A673 (cell line): Measurements from ENCODE around the gene BBS1. TPM values are rescaled to one million over a fixed set of nuclear protein-coding genes. Genes with fewer than 3 reads are reported as not detected.
"Not testable (repeated sequence)": the region's sequence is repeated elsewhere in the genome, so short reads cannot be mapped to it uniquely, and the experiment has no call there.

Experiments used
- BruUV-seq: library from RNA; stranded (reverse); fragments of 400-500 nt; replicated peaks from 2 replicates; lab custom pipeline; 2021; lab: Mats Ljungman, UMichigan
- CTCF ChIA-PET: fragments of 300-600 bp; sonication (Branson Sonifier 250); formaldehyde crosslinking; loops from one replicate; lab custom pipeline; 2022; ENCODE audit warnings: antibody characterized with exemption; lab: Charles Lee
- POLR2A ChIA-PET: fragments of 300-600 bp; sonication (Branson Sonifier 250); formaldehyde crosslinking; loops from one replicate; lab custom pipeline; 2022; ENCODE audit warnings: antibody characterized with exemption; ENCODE audit not compliant: low non-redundant PET; lab: Charles Lee
- DNase-seq: peaks from one replicate; pipeline ENCODE4 v3.0.0-alpha.2; 2015; ENCODE audit warnings: low spot score
- H3K27ac ChIP-seq: fragments of 200-600 bp; sonication (generic); 2 replicates; pipeline ENCODE4 v1.5.1; 2016; ENCODE audit warnings: mixed run types, low read depth, mild to moderate bottlenecking, mixed read lengths, antibody characterized with exemption, low read length; ENCODE audit not compliant: poor library complexity, severe bottlenecking
- H3K27me3 ChIP-seq: fragments of 200-600 bp; sonication (generic); replicated peaks from 2 replicates; pipeline ENCODE4 v1.6.1; 2017; ENCODE audit warnings: mixed run types, low read depth, mild to moderate bottlenecking, mixed read lengths, antibody characterized with exemption, low read length; ENCODE audit not compliant: insufficient read depth, poor library complexity
- H3K36me3 ChIP-seq: fragments of 200-600 bp; sonication (generic); 2 replicates; pipeline ENCODE4 v1.6.1; 2016; ENCODE audit warnings: mixed run types, mild to moderate bottlenecking, mixed read lengths, antibody characterized with exemption, low read length; ENCODE audit not compliant: insufficient read depth, poor library complexity, severe bottlenecking
- H3K4me1 ChIP-seq: fragments of 200-600 bp; sonication (generic); 2 replicates; pipeline ENCODE4 v1.6.1; 2017; ENCODE audit warnings: mixed run types, mild to moderate bottlenecking, mixed read lengths, antibody characterized with exemption, low read length; ENCODE audit not compliant: insufficient read depth, poor library complexity, severe bottlenecking
- H3K4me3 ChIP-seq: fragments of 200-600 bp; sonication (generic); 2 replicates; pipeline ENCODE4 v1.5.1; 2016; ENCODE audit warnings: low read depth, mixed run types, mild to moderate bottlenecking, mixed read lengths, low read length; ENCODE audit not compliant: poor library complexity, severe bottlenecking
- H3K9me3 ChIP-seq: fragments of 200-600 bp; sonication (generic); 2 replicates; pipeline ENCODE4 v1.6.1; 2016; ENCODE audit warnings: mixed run types, low read depth, mild to moderate bottlenecking, mixed read lengths, antibody characterized with exemption, low read length; ENCODE audit not compliant: poor library complexity, severe bottlenecking
- CTCF ChIP-seq: fragments of 300-800, 200-600 bp; sonication (generic); conservative IDR thresholded peaks from 2 replicates; pipeline ENCODE4 v1.5.1; 2017; ENCODE audit warnings: low read depth, mild to moderate bottlenecking, antibody characterized with exemption, low read length, moderate library complexity, mixed read lengths
- EZH2 ChIP-seq: fragments of 200-600 bp; sonication (generic); IDR thresholded peaks from 2 replicates; pipeline ENCODE4 v1.6.1; 2017; ENCODE audit warnings: borderline replicate concordance, low read depth, mild to moderate bottlenecking, mixed read lengths, antibody characterized with exemption, low read length; ENCODE audit not compliant: poor library complexity, severe bottlenecking
- intact Hi-C: fragments of 100-400 bp; cut with micrococcal nuclease; formaldehyde crosslinking; loops from one replicate; pipeline ENCODE4 v1.10.0; 2022; ENCODE audit not compliant: unreplicated experiment
- total RNA-seq: library from RNA; stranded (reverse); gene quantifications from 2 replicates; pipeline ENCODE4 v1.2.3, GENCODE V29; 2021

The BBS1 gene
- total RNA-seq, 1 experiment from 2014 or later = 40.5 TPM

GRCh38 chr11:66579017-66579606 is 68.7 kb downstream of the BBS1 start:
- no peaks in the 10 kb centered on the region for H3K4me1 ChIP-seq
- H3K27me3 ChIP-seq = no peaks in the 10 kb centered on the region
- intact Hi-C loops = loop anchor here (1.0 kb wide), 1 partner anchor 99 kb away; no protein-coding TSS in a partner anchor
- POLR2A ChIA-PET = no interaction called here
- peak; percentile 84 for DNase-seq
- H3K36me3 ChIP-seq = no peaks in the 10 kb centered on the region
- TF ChIP-seq CTCF (peak; percentile 93), EZH2 (no peak)
- no TSS peak for BruUV-seq
- H3K9me3 ChIP-seq = no peaks in the 10 kb centered on the region
- H3K27ac ChIP-seq = no peak overlapping the region
- no peak overlapping the region for H3K4me3 ChIP-seq
- CTCF ChIA-PET = interaction anchor here (2.5 kb wide), 1 partner anchor 99 kb away, joined by 9 read pairs; no protein-coding TSS in a partner anchor

DNA sequence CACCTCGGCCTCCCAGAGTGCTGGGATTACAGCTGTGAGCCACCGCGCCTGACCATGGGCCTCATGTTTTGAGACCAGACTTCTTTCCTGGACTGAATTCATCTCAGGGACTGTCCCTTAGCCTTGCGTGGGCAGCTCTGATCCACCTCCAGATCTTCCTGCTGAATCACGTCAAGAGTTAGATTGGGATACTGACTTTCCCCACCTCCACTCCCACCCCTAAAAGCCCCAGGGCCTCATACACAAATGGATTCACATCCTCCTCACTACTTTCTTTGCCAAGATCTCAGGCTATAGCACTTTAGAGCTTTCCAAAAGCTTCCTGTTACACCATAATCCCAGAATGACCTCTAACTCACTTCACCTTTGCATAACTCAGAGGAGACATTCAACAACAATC is 70.4 kb downstream of the BBS1 start:
- Histone ChIP-seq H3K9me3 (no peaks in the 10 kb centered on the region), H3K4me3 (no peak overlapping the region), H3K36me3 (no peaks in the 10 kb centered on the region), H3K4me1 (no peaks in the 10 kb centered on the region), H3K27ac (no peak overlapping the region), H3K27me3 (no peaks in the 10 kb centered on the region)
- TF ChIP-seq EZH2 = no peak
- no peak for TF ChIP-seq CTCF
- no peak for DNase-seq
- CTCF ChIA-PET = interaction anchor here (0.5 to 2.5 kb wide), 3 partner anchors 8 to 253 kb away, joined by 3 to 9 read pairs (median 3); no protein-coding TSS in a partner anchor
- no TSS peak for BruUV-seq
- intact Hi-C loops = no loop called here
- POLR2A ChIA-PET = no interaction called here

DNA sequence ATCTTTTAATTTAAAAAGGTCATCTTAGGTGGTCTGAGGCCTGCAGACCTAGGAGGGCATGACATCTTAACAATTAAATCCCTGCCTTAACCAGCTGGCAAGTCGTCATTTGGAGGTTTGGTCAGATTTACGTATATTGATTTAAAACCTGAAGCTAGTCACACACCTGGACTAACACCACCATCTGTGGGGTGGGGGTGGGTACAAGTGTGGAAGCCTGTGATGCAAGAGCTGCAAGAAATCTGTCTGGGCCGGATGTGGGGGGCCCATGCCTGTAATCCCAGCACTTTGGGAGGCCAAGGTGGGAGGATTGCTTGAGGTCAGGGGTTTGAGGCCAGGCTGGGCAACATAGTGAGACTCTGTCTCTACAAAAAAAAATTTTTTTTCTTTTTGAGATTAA is 70.8 kb downstream of the BBS1 start:
- Histone ChIP-seq H3K36me3 (no peaks in the 10 kb centered on the region), H3K4me3 (no peak overlapping the region), H3K4me1 (no peaks in the 10 kb centered on the region), H3K27ac (no peak overlapping the region), H3K27me3 (no peaks in the 10 kb centered on the region), H3K9me3 (no peaks in the 10 kb centered on the region)
- no peak for DNase-seq
- CTCF ChIA-PET = interaction anchor here (0.5 to 2.5 kb wide), 3 partner anchors 8 to 252 kb away, joined by 3 to 9 read pairs (median 3); no protein-coding TSS in a partner anchor
- TF ChIP-seq CTCF (no peak), EZH2 (no peak)
- intact Hi-C loops = no loop called here
- no TSS peak for BruUV-seq
- POLR2A ChIA-PET = no interaction called here

- CTCF ChIA-PET, H3K27ac ChIP-seq, H3K36me3 ChIP-seq, H3K4me1 ChIP-seq, DNase-seq, POLR2A ChIA-PET, H3K9me3 ChIP-seq, H3K4me3 ChIP-seq, H3K27me3 ChIP-seq, intact Hi-C loops, BruUV-seq: not testable (repeated sequence)
Observed at GRCh38 chr11:66582565-66583147, 72.2 kb downstream of the BBS1 start.
